Astrocyte (in vitro differentiated cells and primary cell): ENCODE results near the gene ZC3H18. TPM values are rescaled to one million over a fixed set of nuclear protein-coding genes. Genes with fewer than 3 reads are reported as not detected.

Experiments used
- DNase-seq: peaks from one replicate; pipeline ENCODE4 v3.0.0-alpha.2; 2010; ENCODE audit warnings: low read depth
- FAIRE-seq: peaks from 2 replicates; lab custom pipeline; 2011; peaks lifted over from hg19 to GRCh38; lab: Jason Lieb, UNC
- H2AFZ ChIP-seq: 2 replicates; pipeline ENCODE4 v1.6.0; 2012; ENCODE audit warnings: low read depth, low read length, inconsistent platforms
- H3K27ac ChIP-seq: 2 replicates; pipeline ENCODE4 v1.5.1; 2011; ENCODE audit warnings: low read depth, low read length, inconsistent platforms
- H3K27me3 ChIP-seq: 2 replicates; pipeline ENCODE4 v1.6.0; 2011; ENCODE audit warnings: low read length, inconsistent platforms; ENCODE audit not compliant: insufficient read depth
- H3K36me3 ChIP-seq: 2 replicates; pipeline ENCODE4 v1.5.1; 2011; ENCODE audit warnings: low read length, inconsistent platforms; ENCODE audit not compliant: insufficient read depth
- H3K4me1 ChIP-seq: 2 replicates; pipeline ENCODE4 v1.5.1; 2011; ENCODE audit warnings: low read length, inconsistent platforms; ENCODE audit not compliant: insufficient read depth
- H3K4me2 ChIP-seq: 2 replicates; pipeline ENCODE4 v1.6.0; 2012; ENCODE audit warnings: low read length, inconsistent platforms
- H3K4me3 ChIP-seq: 2 replicates; pipeline ENCODE4 v1.5.1; 2011; ENCODE audit warnings: low read depth, mild to moderate bottlenecking, low read length, inconsistent platforms; ENCODE audit not compliant: insufficient read depth
- H3K79me2 ChIP-seq: 2 replicates; pipeline ENCODE4 v1.6.0; 2012; ENCODE audit warnings: mild to moderate bottlenecking, low read length, inconsistent platforms; ENCODE audit not compliant: insufficient read depth
- H3K9ac ChIP-seq: 2 replicates; pipeline ENCODE4 v1.6.0; 2012; ENCODE audit warnings: mild to moderate bottlenecking, low read length, inconsistent platforms
- H3K9me3 ChIP-seq: 2 replicates; pipeline ENCODE4 v1.5.1; 2012; ENCODE audit warnings: low read depth, mild to moderate bottlenecking, low read length, inconsistent platforms; ENCODE audit not compliant: insufficient read depth
- H4K20me1 ChIP-seq: 2 replicates; pipeline ENCODE4 v1.6.0; 2012; ENCODE audit warnings: low read length, inconsistent platforms; ENCODE audit not compliant: insufficient read depth
- H3K27ac Mint-ChIP-seq: one replicate; pipeline ENCODE4 v1.8.0; 2021; ENCODE audit warnings: mild to moderate bottlenecking, mixed read lengths; ENCODE audit not compliant: unreplicated experiment
- H3K27me3 Mint-ChIP-seq: one replicate; pipeline ENCODE4 v1.8.0; 2021; ENCODE audit warnings: low read depth, mixed read lengths; ENCODE audit not compliant: unreplicated experiment
- H3K36me3 Mint-ChIP-seq: one replicate; pipeline ENCODE4 v1.8.0; 2021; ENCODE audit warnings: low read depth, mixed read lengths; ENCODE audit not compliant: unreplicated experiment
- H3K4me1 Mint-ChIP-seq: one replicate; pipeline ENCODE4 v1.8.0; 2021; ENCODE audit warnings: low read depth, mixed read lengths; ENCODE audit not compliant: unreplicated experiment
- H3K4me3 Mint-ChIP-seq: one replicate; pipeline ENCODE4 v1.8.0; 2021; ENCODE audit warnings: mild to moderate bottlenecking, moderate library complexity, mixed read lengths; ENCODE audit not compliant: unreplicated experiment
- H3K9me3 Mint-ChIP-seq: one replicate; pipeline ENCODE4 v1.8.0; 2021; ENCODE audit warnings: mild to moderate bottlenecking, mixed read lengths; ENCODE audit not compliant: unreplicated experiment
- CTCF ChIP-seq: IDR thresholded peaks from 2 replicates; pipeline ENCODE4 v1.5.1; 2011; ENCODE audit warnings: low read depth, mild to moderate bottlenecking, inconsistent platforms, low read length, moderate library complexity; ENCODE audit not compliant: insufficient read depth
- EZH2 ChIP-seq: IDR thresholded peaks from 2 replicates; pipeline ENCODE4 v1.6.1; 2012; ENCODE audit warnings: mild to moderate bottlenecking, low read length, inconsistent platforms; ENCODE audit not compliant: insufficient read depth
- total RNA-seq: library from RNA; stranded (reverse); gene quantifications from 2 replicates; pipeline ENCODE4 v1.2.1, GENCODE V29; 2021

The ZC3H18 gene
- total RNA-seq, 1 donor from 2014 or later: 32.8 TPM

- Mint-ChIP-seq H3K4me1 (no peaks in the 10 kb centered on the region), H3K4me3 (peak overlapping the region; percentile 54), H3K36me3 (peaks cover 3% of the 10 kb centered on the region), H3K27me3 (peaks cover 31% of the 10 kb centered on the region), H3K27ac (no peak overlapping the region), H3K9me3 (peaks cover 22% of the 10 kb centered on the region)
- Histone ChIP-seq H3K9ac (no peak overlapping the region), H3K79me2 (no peaks in the 10 kb centered on the region), H3K9me3 (peaks cover 10% of the 10 kb centered on the region), H3K27ac (no peak overlapping the region), H3K4me1 (no peaks in the 10 kb centered on the region), H2AFZ (no peak overlapping the region), H4K20me1 (no peaks in the 10 kb centered on the region), H3K27me3 (peaks cover 32% of the 10 kb centered on the region), H3K4me3 (no peak overlapping the region), H3K4me2 (no peak overlapping the region), H3K36me3 (no peaks in the 10 kb centered on the region)
- FAIRE-seq (no peak), DNase-seq (no peak)
- TF ChIP-seq CTCF: no peak
- no peak for TF ChIP-seq EZH2
Observed at GRCh38 chr16:88541831-88542616, 28.2 kb upstream of the ZC3H18 start.

GRCh38 chr16:88543230-88543813 lies 26.9 kb upstream of the ZC3H18 start:
- no peak overlapping the region for H2AFZ ChIP-seq
- Mint-ChIP-seq H3K27ac (no peak overlapping the region), H3K4me3 (no peak overlapping the region), H3K36me3 (peaks cover 3% of the 10 kb centered on the region), H3K27me3 (peaks cover 26% of the 10 kb centered on the region), H3K9me3 (peaks cover 22% of the 10 kb centered on the region), H3K4me1 (no peaks in the 10 kb centered on the region)
- no peak overlapping the region for H3K4me3 ChIP-seq
- H3K79me2 ChIP-seq: no peaks in the 10 kb centered on the region
- peaks cover 10% of the 10 kb centered on the region for H3K9me3 ChIP-seq
- H3K36me3 ChIP-seq: no peaks in the 10 kb centered on the region
- no peaks in the 10 kb centered on the region for H4K20me1 ChIP-seq
- TF ChIP-seq EZH2: no peak
- no peak overlapping the region for H3K9ac ChIP-seq
- H3K4me1 ChIP-seq: no peaks in the 10 kb centered on the region
- peaks cover 31% of the 10 kb centered on the region for H3K27me3 ChIP-seq
- no peak overlapping the region for H3K27ac ChIP-seq
- H3K4me2 ChIP-seq: no peak overlapping the region
- DNase-seq (no peak), FAIRE-seq (no peak)

- Histone ChIP-seq H3K9me3 (peaks cover 10% of the 10 kb centered on the region), H3K4me2 (no peak overlapping the region), H4K20me1 (no peaks in the 10 kb centered on the region), H3K79me2 (no peaks in the 10 kb centered on the region), H3K36me3 (no peaks in the 10 kb centered on the region), H3K4me3 (no peak overlapping the region), H3K27me3 (peaks cover 17% of the 10 kb centered on the region), H3K4me1 (no peaks in the 10 kb centered on the region), H3K27ac (no peak overlapping the region), H2AFZ (no peak overlapping the region), H3K9ac (no peak overlapping the region)
- Mint-ChIP-seq H3K27ac (no peak overlapping the region), H3K9me3 (peaks cover 22% of the 10 kb centered on the region), H3K27me3 (peaks cover 25% of the 10 kb centered on the region), H3K4me3 (no peak overlapping the region), H3K36me3 (peaks cover 3% of the 10 kb centered on the region), H3K4me1 (no peaks in the 10 kb centered on the region)
- no peak for TF ChIP-seq CTCF
- TF ChIP-seq EZH2: no peak
- FAIRE-seq (no peak), DNase-seq (no peak)
Observed at GRCh38 chr16:88545781-88546180, 24.4 kb upstream of the ZC3H18 start.
